ENCODE measurements around the gene POGLUT2.
A peak's percentile ranks its signal among the peaks of the same experiment; 100 is the strongest.

Gene POGLUT2

DNA sequence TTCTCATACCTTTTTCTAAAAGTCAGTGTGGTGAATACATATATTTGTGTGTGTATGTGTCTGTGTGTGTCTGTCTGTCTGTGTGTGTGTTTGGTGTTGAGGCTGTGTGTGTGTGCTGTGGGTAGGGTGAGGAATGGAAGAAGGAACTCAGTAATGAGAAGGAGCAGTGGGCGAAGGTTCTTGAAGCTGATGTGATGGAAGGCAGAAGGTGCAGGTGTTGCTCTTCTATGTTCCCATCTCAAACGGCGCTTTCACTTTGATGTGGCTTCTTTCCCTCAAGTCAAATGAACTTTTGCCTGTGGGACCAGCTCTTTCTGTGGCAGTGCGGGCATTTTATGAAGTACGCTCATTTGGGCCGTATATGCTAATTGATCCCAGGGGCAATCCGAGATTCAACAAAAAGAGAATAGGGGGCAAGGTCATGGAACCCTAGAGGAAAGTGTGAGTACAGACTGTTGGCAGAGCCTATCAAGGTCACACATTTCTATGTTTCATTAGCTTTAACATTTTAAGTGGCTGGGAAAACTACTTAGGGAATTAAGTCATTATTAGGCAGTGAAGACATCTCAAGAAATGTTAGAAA is 15.3 kb upstream of the POGLUT2 start:
- Mint-ChIP-seq H3K4me3 (no peak overlapping the region), H3K36me3 (ENCODE audit: low read depth) (peaks cover 55% of the 10 kb centered on the region), H3K9me3 (peaks cover 29% of the 10 kb centered on the region), H3K27ac (peak overlapping the region; percentile 1), H3K4me1 (no peaks in the 10 kb centered on the region), H3K27me3 (ENCODE audit: low read depth, poor library complexity) (peaks cover 2% of the 10 kb centered on the region)
- TF ChIP-seq, protein P1, sequence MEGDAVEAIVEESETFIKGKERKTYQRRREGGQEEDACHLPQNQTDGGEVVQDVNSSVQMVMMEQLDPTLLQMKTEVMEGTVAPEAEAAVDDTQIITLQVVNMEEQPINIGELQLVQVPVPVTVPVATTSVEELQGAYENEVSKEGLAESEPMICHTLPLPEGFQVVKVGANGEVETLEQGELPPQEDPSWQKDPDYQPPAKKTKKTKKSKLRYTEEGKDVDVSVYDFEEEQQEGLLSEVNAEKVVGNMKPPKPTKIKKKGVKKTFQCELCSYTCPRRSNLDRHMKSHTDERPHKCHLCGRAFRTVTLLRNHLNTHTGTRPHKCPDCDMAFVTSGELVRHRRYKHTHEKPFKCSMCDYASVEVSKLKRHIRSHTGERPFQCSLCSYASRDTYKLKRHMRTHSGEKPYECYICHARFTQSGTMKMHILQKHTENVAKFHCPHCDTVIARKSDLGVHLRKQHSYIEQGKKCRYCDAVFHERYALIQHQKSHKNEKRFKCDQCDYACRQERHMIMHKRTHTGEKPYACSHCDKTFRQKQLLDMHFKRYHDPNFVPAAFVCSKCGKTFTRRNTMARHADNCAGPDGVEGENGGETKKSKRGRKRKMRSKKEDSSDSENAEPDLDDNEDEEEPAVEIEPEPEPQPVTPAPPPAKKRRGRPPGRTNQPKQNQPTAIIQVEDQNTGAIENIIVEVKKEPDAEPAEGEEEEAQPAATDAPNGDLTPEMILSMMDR (IDR thresholded peaks at IDR 0.05), result no peak
- DNase-seq, result no peak

- DNase-seq, result no peak
- Mint-ChIP-seq H3K4me3 (no peak overlapping the region), H3K27me3 (ENCODE audit: low read depth, poor library complexity) (peaks cover 2% of the 10 kb centered on the region), H3K36me3 (ENCODE audit: low read depth) (peaks cover 61% of the 10 kb centered on the region), H3K9me3 (peaks cover 34% of the 10 kb centered on the region), H3K27ac (no peak overlapping the region), H3K4me1 (no peaks in the 10 kb centered on the region)
- TF ChIP-seq, protein P1 (IDR thresholded peaks at IDR 0.05), result no peak
Observed at GRCh38 chr13:102812611-102813287, 14.0 kb upstream of the POGLUT2 start.

GRCh38 chr13:102807699-102808098 is 8.9 kb upstream of the POGLUT2 start:
- no peak overlapping the region for H3K27ac Mint-ChIP-seq
- DNase-seq, result no peak
- H3K36me3 Mint-ChIP-seq (ENCODE audit: low read depth), result peaks cover 77% of the 10 kb centered on the region
- TF ChIP-seq, protein P1 (IDR thresholded peaks at IDR 0.05), result no peak
- no peak overlapping the region for H3K4me3 Mint-ChIP-seq
- H3K27me3 Mint-ChIP-seq (ENCODE audit: low read depth, poor library complexity), result no peaks in the 10 kb centered on the region
- peaks cover 45% of the 10 kb centered on the region for H3K9me3 Mint-ChIP-seq
- no peaks in the 10 kb centered on the region for H3K4me1 Mint-ChIP-seq

DNA sequence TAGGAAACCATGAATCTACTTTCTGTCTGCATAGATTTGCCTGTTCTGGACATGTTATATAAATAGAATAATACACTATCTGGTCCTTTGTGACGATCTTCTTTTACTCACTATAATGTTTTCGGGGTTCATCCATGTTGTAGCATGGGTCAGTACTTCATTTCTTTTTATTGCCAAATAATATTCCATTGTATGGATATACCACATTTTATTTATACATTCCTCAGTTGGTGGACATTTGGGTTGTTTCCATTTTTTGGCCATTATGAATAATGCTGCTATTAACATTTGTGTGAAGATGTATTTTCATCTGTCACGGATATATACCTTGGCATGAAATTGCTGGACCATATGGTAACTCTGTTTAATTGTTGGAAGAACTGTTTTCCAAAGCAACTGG is 6.9 kb upstream of the POGLUT2 start:
- no peak for DNase-seq
- Mint-ChIP-seq H3K36me3 (ENCODE audit: low read depth) (peaks cover 58% of the 10 kb centered on the region), H3K4me3 (no peak overlapping the region), H3K9me3 (peaks cover 28% of the 10 kb centered on the region), H3K27me3 (ENCODE audit: low read depth, poor library complexity) (no peaks in the 10 kb centered on the region), H3K27ac (no peak overlapping the region), H3K4me1 (peaks cover 13% of the 10 kb centered on the region)
- TF ChIP-seq, protein P1 (IDR thresholded peaks at IDR 0.05), result no peak

DNA sequence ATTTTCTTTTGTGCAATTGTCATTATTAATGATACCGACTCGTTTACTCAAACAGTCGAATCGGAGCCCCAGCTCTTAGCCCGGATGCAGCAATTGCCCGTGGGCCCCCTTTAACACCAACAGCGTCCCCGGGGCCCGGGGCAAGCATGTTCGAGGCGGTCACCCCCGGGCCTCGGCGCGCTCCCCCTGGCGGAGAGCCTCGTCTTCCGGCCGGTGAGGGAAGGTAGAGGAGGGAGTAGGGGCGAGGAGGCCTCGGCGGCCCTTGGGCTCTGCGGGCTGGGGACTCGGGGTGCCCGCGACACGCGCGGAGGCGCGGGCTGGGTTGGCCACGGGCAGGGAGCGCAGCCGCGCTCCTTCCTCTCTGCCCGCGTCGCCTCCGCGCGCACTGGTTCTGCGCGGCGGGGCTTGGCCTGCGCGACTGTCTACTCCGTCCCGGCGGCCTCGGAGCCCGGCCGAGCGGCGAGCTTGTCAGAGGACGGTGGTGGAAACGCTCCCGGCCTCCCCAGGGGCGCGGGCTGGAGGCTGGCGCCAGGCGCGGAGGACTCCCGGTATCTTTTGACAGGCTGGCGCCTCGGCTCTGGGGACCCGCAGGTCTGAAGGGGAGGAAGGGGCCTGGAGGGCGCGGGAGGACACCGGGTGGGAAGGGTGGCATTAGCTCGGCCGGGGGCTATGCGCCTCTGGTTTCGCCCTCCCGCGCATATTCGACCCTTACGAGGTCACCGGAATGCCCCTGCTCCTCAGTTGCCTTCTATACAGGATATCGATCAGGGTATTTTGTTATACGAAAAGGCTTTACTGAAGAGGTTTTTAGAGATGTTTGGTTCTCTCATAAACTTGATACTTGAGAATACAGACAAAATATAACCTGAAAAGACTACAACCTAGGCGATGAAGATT is 1.6 kb upstream of the POGLUT2 start:
- peak; percentile 84 for DNase-seq
- H3K36me3 Mint-ChIP-seq (ENCODE audit: low read depth), result peaks cover 19% of the 10 kb centered on the region
- TF ChIP-seq, protein P1 (IDR thresholded peaks at IDR 0.05), result peak; percentile 70
- peaks cover 32% of the 10 kb centered on the region for H3K4me1 Mint-ChIP-seq
- no peaks in the 10 kb centered on the region for H3K27me3 Mint-ChIP-seq (ENCODE audit: low read depth, poor library complexity)
- H3K27ac Mint-ChIP-seq, result no peak overlapping the region
- H3K4me3 Mint-ChIP-seq, result peak overlapping the region; percentile 97
- H3K9me3 Mint-ChIP-seq, result peaks cover 2% of the 10 kb centered on the region

Data from nephron progenitor cell (in vitro differentiated cells).